Left kidney (tissue), 8 donors: ENCODE data around the gene RADIL. TPM values are rescaled to one million over a fixed set of nuclear protein-coding genes. Genes with fewer than 3 reads are reported as not detected.
"Not testable (repeated sequence)": the region's sequence is repeated elsewhere in the genome, so short reads cannot be mapped to it uniquely, and the experiment has no call there.

ENCODE experiments used
- DNase-seq: peaks from one replicate; pipeline ENCODE4 v3.0.0-alpha.2; 2013
- long read RNA-seq, 8 donors: transcript quantifications; one replicate each; lab custom pipeline, GENCODE V29; 2026
- polyA plus RNA-seq: library from polyadenylated mRNA; unstranded; fragments of 120-200 nt; gene quantifications from one replicate; pipeline ENCODE4 v1.2.1, GENCODE V29; 2013; ENCODE audit not compliant: insufficient read length

The RADIL gene
- polyA plus RNA-seq: 1.3 TPM
- long read RNA-seq, donor 1: 0 reads
- long read RNA-seq, donor 2: 0 reads
- long read RNA-seq, donor 3: 0 reads
- long read RNA-seq, donor 4: 0 reads
- long read RNA-seq, donor 5: 0 reads
- long read RNA-seq, donor 6, partial matches to known transcripts: 0 of 1 reads
- long read RNA-seq, donor 6, other reads (novel, unspliced or antisense): 0 of 1 reads
- long read RNA-seq, donor 7: 0 reads
- long read RNA-seq, donor 8: 0 reads

- peak; percentile 86 for DNase-seq
Observed at GRCh38 chr7:4883372-4884144, at the start of gene RADIL. Gene RADIL (minus strand): TSS chr7:4883716. CDS start chr7:4878139, 5,577 bp downstream.

- peak; percentile 34 for DNase-seq
Observed at GRCh38 chr7:4931943-4932342, 48.4 kb upstream of the RADIL start.

- DNase-seq: no peak
Observed at GRCh38 chr7:4929005-4929404, 45.5 kb upstream of the RADIL start.

- DNase-seq: no peak
Observed at GRCh38 chr7:4928445-4928844, 44.9 kb upstream of the RADIL start.

- DNase-seq: no peak
Observed at GRCh38 chr7:4919969-4920766, 36.7 kb upstream of the RADIL start.

- no peak for DNase-seq
Observed at GRCh38 chr7:4916113-4916512, 32.6 kb upstream of the RADIL start.

- no peak for DNase-seq
Observed at GRCh38 chr7:4911111-4911828, 27.8 kb upstream of the RADIL start.

GRCh38 chr7:4906682-4907081, 23.2 kb upstream of the RADIL start:
- no peak for DNase-seq

- DNase-seq: no peak
Observed at GRCh38 chr7:4905171-4905570, 21.7 kb upstream of the RADIL start.

GRCh38 chr7:4904346-4904745, 20.8 kb upstream of the RADIL start:
- DNase-seq: no peak

GRCh38 chr7:4895766-4896165, 12.2 kb upstream of the RADIL start:
- no peak for DNase-seq

GRCh38 chr7:4894482-4894881, 11.0 kb upstream of the RADIL start:
- no peak for DNase-seq

GRCh38 chr7:4893929-4894475, 10.5 kb upstream of the RADIL start:
- no peak for DNase-seq

GRCh38 chr7:4893188-4893587, 9.7 kb upstream of the RADIL start:
- not testable (repeated sequence) for DNase-seq

GRCh38 chr7:4891522-4891921, 8.0 kb upstream of the RADIL start:
- DNase-seq: not testable (repeated sequence)

- no peak for DNase-seq
Observed at GRCh38 chr7:4889682-4890081, 6.2 kb upstream of the RADIL start.

GRCh38 chr7:4888161-4888560, 4.6 kb upstream of the RADIL start:
- DNase-seq: no peak

GRCh38 chr7:4886671-4887070, 3.2 kb upstream of the RADIL start:
- DNase-seq: no peak

- DNase-seq: no peak
Observed at GRCh38 chr7:4885317-4885807, 1.8 kb upstream of the RADIL start.

GRCh38 chr7:4884164-4884563, 648 bp upstream of the RADIL start:
- DNase-seq: no peak

GRCh38 chr7:4883033-4883371, 514 bp downstream of the RADIL start:
- no peak for DNase-seq
